Hepatocyte (in vitro differentiated cells): ENCODE results near the gene SUPT4H1.

Experiments
- CTCF ChIP-seq: fragments of 200-600 bp; sonication (generic); IDR thresholded peaks from 2 replicates; pipeline ENCODE4 v1.5.1; 2016; ENCODE audit warnings: antibody characterized with exemption, mild to moderate bottlenecking; ENCODE audit not compliant: poor library complexity
- EZH2 ChIP-seq: fragments of 200-600 bp; sonication (generic); IDR thresholded peaks from 2 replicates; pipeline ENCODE4 v1.6.1; 2016; ENCODE audit warnings: antibody characterized with exemption, mild to moderate bottlenecking, borderline replicate concordance

- TF ChIP-seq EZH2 (no peak), CTCF (no peak)
Observed at GRCh38 chr17:58325976-58326468, 26.0 kb downstream of the SUPT4H1 start.
